Measurements from ENCODE around the gene TNIK. TPM values are rescaled to one million over a fixed set of nuclear protein-coding genes. Genes with fewer than 3 reads are reported as not detected.
"Not testable (repeated sequence)": the region's sequence is repeated elsewhere in the genome, so short reads cannot be mapped to it uniquely, and the experiment has no call there.

Gene TNIK
- total RNA-seq, 1 donor from 2014 or later, result 3.0 TPM

DNA sequence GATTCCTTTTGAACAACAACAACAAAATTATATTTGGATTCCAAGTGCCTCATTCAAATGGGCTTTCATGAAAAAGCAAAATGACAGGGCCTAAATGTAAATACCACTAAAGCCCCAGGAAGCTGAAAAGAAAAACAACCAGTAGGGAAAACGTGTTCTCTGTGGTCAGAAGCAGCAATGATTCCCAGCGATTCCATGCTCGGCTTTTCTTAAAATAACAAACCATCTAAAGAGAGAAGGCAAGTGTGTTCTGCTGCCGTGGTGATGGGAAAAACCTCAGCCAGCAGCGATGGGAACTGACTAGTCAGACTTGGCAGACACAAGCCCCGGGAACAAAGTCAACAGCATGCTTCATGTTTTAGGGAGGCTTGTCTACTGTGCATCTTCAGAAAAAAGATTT, 153.6 kb downstream of the TNIK start:
- ATAC-seq, result no peak

DNA sequence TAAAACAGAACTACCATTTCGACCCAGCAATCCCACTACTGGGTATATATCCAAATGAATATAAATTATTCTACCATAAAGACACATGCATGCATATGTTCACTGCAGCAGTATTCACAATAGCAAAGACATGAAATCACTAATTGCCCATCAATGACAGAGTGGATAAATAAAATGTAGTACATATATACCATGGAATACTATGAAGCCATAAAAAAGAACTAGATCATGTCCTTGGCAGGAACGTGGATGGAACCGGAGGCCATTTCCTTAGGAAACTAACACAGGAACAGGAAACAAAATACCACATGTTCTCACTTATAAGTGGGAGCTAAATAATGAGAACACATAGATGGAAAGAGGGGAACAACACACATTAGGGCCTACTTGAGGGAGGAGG, 154.4 kb downstream of the TNIK start:
- ATAC-seq, result not testable (repeated sequence)

DNA sequence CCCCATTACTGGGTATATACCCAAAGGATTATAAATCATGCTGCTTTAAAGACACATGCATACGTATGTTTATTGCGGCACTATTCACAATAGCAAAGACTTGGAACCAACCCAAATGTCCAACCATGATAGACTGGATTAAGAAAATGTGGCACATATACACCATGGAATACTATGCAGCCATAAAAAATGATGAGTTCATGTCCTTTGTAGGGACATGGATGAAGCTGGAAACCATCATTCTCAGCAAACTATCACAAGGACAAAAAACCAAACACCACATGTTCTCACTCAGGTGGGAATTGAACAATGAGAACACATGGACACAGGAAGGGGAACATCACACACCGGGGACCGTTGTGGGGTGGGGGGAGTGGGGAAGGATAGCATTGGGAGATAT, 155.7 kb downstream of the TNIK start:
- not testable (repeated sequence) for ATAC-seq

GRCh38 chr3:171304017-171304416, 156.2 kb downstream of the TNIK start:
- not testable (repeated sequence) for ATAC-seq

- ATAC-seq, result no peak
Observed at GRCh38 chr3:171301998-171302397, 158.2 kb downstream of the TNIK start.

GRCh38 chr3:171301002-171301401, 159.2 kb downstream of the TNIK start:
- ATAC-seq, result no peak

DNA sequence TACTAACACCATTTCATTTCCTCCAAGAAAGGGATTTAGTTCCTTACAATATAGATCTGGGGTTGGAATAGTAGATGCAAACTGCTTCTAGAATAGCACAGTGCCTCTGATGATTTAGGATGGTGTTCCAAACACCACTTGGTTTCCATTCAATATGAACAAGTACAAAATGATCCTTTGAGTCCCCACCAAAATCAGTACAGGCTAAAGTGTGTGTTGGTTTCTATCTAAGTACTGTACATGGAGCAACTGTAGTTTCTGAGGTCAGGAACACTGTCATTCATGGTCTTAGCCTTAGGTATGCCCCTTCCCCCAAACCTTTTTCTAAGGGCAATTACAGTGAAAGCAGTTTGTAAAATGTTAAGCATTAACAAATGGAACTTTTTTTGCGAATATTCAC, 162.3 kb downstream of the TNIK start:
- ATAC-seq, result no peak

DNA sequence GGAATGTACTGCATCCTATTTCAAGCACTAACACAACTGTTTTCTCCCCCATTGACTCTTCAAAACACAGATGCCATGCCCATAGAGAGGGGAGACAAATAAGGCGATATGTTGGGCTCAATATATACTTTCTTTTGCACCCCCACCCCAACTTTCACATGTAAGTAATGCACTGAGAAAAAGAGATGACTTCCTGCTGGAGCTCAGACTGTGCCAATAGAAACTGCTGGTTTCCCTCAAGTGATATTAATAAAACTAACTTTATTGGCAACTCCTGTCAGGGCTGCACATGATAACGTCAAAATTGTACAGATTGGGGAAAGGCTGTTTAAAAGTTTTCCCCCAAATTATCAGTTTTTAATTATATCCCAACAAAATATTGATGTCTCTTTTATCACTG, 163.0 kb downstream of the TNIK start:
- no peak for ATAC-seq

- no peak for ATAC-seq
Observed at GRCh38 chr3:171295484-171296373, 164.5 kb downstream of the TNIK start.

- ATAC-seq, result no peak
Observed at GRCh38 chr3:171293142-171293782, 166.9 kb downstream of the TNIK start.

GRCh38 chr3:171290680-171291079, 169.5 kb downstream of the TNIK start:
- no peak for ATAC-seq

DNA sequence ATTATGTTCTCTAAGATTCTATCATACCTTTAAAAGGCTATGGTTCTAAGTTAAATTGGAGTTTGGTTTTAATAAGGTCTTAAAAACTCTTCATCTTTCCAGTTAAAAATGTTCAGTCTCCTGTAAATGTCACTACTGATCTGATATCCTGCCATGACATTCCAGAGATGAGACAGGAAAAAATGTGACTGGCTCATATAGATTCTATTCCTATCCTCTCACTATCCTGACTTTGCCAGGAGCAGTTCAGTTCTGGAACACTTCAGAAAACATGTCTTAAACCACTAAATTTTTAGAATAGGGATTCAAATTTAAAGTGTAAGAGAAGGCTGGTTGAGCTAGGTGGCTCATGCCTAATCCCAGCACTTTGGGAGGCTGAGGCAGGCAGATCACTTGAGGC, 170.9 kb downstream of the TNIK start:
- ATAC-seq, result no peak

- not testable (repeated sequence) for ATAC-seq
Observed at GRCh38 chr3:171287761-171288160, 172.4 kb downstream of the TNIK start.

DNA sequence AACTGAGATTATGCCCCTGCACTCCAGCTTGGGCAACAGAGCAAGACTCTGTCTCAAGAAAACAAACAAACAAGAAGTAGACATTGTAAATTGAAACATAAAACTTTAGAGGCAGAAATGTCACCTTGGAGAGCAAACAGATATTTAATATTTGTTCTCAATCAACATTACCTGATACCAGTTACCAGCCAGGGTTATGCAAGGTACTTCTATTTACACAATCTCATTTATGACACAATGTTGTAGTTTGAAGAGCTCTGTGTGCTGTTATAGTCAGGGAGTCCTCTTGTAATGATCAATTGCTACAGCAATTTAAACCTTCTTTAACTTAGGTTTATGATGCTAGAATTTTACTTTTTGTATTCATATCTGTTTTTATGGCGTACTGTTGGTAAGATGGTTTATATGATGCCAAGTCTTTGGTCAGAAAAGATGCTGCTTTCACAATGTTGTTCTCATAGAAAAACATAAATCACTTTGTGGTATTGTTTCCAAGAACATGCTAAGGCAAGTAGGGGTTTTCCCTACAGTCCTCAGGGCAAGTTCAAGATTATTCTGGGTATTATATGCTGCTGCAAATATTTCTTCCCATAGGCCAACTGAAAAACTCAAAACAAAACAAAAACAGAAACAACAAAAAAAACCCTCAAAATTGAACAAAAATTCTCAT, 173.5 kb downstream of the TNIK start:
- ATAC-seq, result peak; percentile 43

- no peak for ATAC-seq
Observed at GRCh38 chr3:171285287-171285686, 174.9 kb downstream of the TNIK start.

- ATAC-seq, result no peak
Observed at GRCh38 chr3:171284308-171285075, 175.7 kb downstream of the TNIK start.

GRCh38 chr3:171283848-171284222, 176.4 kb downstream of the TNIK start:
- ATAC-seq, result no peak

GRCh38 chr3:171283183-171283847, 176.9 kb downstream of the TNIK start:
- no peak for ATAC-seq

GRCh38 chr3:171282041-171282440, 178.2 kb downstream of the TNIK start:
- no peak for ATAC-seq

DNA sequence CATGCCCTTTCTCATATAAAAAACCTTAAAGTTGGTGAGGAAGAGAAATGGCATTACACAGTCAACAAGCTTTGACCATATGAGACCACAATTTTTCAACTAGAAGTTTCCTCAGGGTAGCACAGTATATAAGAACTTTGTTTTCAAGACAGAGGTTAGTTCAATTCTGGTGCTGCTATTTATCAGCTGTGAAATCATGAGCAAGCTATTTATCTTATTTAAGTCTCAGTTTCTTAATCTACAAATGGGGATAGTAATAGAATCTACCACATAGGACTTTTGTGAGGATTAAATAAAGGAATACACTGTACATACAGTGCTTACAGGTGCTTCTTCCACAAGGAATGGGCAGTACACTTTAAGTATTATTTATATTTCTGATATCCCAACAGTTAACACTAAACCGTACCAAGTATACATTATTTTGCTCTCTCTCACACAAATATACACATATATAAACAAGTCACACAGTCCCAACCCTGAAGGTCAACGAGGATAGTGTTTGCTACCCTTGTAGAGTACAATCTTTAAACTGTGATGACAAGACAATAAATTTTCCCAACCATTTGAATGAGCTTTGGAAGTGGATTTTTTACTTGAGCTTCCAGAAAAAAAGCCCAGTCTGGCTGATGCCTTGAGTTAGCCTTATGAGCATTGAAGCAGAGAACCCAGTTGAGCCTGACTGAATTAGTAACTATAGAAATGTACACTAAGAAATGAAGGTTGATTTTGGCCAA, 178.8 kb downstream of the TNIK start:
- no peak for ATAC-seq

- no peak for ATAC-seq
Observed at GRCh38 chr3:171279972-171280371, 180.2 kb downstream of the TNIK start.

- ATAC-seq, result no peak
Observed at GRCh38 chr3:171278299-171278590, 182.0 kb downstream of the TNIK start.

All from esophagus mucosa (tissue), 1 donor.